ENCODE data around the gene HLA-DRB1. TPM values are rescaled to one million over a fixed set of nuclear protein-coding genes. Genes with fewer than 3 reads are reported as not detected.
"Not testable (repeated sequence)": the region's sequence is repeated elsewhere in the genome, so short reads cannot be mapped to it uniquely, and the experiment has no call there.

The HLA-DRB1 gene
- total RNA-seq, 1 donor from 2014 or later, result 4.0 TPM

GRCh38 chr6:32539839-32540238, 49.8 kb downstream of the HLA-DRB1 start:
- no peaks in the 10 kb centered on the region for H3K27me3 ChIP-seq (ENCODE audit: control insufficient read depth, insufficient read depth, low read length)
- H3K4me3 ChIP-seq (ENCODE audit: low read depth, low read length), result no peak overlapping the region
- H3K36me3 ChIP-seq (ENCODE audit: control insufficient read depth, insufficient read depth, low read length), result no peaks in the 10 kb centered on the region
- no peak for DNase-seq (ENCODE audit: low read depth)
- TF ChIP-seq CTCF (IDR thresholded peaks at IDR 0.05; ENCODE audit: insufficient read depth, low read length, poor library complexity, severe bottlenecking), result no peak

GRCh38 chr6:32530431-32530793, 59.2 kb downstream of the HLA-DRB1 start:
- not testable (repeated sequence) for H3K27me3 ChIP-seq (ENCODE audit: control insufficient read depth, insufficient read depth, low read length); DNase-seq (ENCODE audit: low read depth); H3K4me3 ChIP-seq (ENCODE audit: low read depth, low read length); H3K36me3 ChIP-seq (ENCODE audit: control insufficient read depth, insufficient read depth, low read length)

GRCh38 chr6:32529697-32530430, 59.8 kb downstream of the HLA-DRB1 start, which contains the start of gene HLA-DRB5:
HLA-DRB5 (minus strand) TSS chr6:32530287; CDS start chr6:32530224, 63 bp downstream.
- no peaks in the 10 kb centered on the region for H3K36me3 ChIP-seq (ENCODE audit: control insufficient read depth, insufficient read depth, low read length)
- no peak within 1 kb of the TSS for H3K4me3 ChIP-seq (ENCODE audit: low read depth, low read length)
- TF ChIP-seq CTCF (IDR thresholded peaks at IDR 0.05; ENCODE audit: insufficient read depth, low read length, poor library complexity, severe bottlenecking), result no peak
- no peak for DNase-seq (ENCODE audit: low read depth)
- no peaks in the 10 kb centered on the region for H3K27me3 ChIP-seq (ENCODE audit: control insufficient read depth, insufficient read depth, low read length)

Other genes starting within 250 kb of the HLA-DRB1 start
- gene TSBP1, start 217.9 kb downstream of the HLA-DRB1 start, total RNA-seq, result not detected in 2 replicates
- gene BTNL2, start 182.7 kb downstream of the HLA-DRB1 start, total RNA-seq, result not detected in 2 replicates
- gene HLA-DRA, start 150.0 kb downstream of the HLA-DRB1 start, total RNA-seq, result 0.38 and 0.62 TPM in 2 replicates
- 0.21 TPM in 1 of 2 replicates, not detected in the other for gene HLA-DRB5, start 59.6 kb downstream of the HLA-DRB1 start, total RNA-seq
- 0.21 TPM in 2 replicates for gene HLA-DQA1, start 47.6 kb upstream of the HLA-DRB1 start, total RNA-seq
- gene HLA-DQB1, start 76.8 kb upstream of the HLA-DRB1 start, total RNA-seq, result 24.5 and 28.2 TPM in 2 replicates
- gene HLA-DQA2, start 151.5 kb upstream of the HLA-DRB1 start, total RNA-seq, result not detected in 2 replicates
- not detected in 2 replicates for gene HLA-DQB2, start 173.7 kb upstream of the HLA-DRB1 start, total RNA-seq
- gene HLA-DOB, start 227.2 kb upstream of the HLA-DRB1 start, total RNA-seq, result not detected in 2 replicates
- 22.5 and 22.7 TPM in 2 replicates for gene TAP2, start 248.9 kb upstream of the HLA-DRB1 start, total RNA-seq

Measured in kidney epithelial cell (primary cell).